Heart left ventricle (tissue), 16 donors: Measurements from ENCODE around the gene THNSL1. TPM values are rescaled to one million over a fixed set of nuclear protein-coding genes. Genes with fewer than 3 reads are reported as not detected.
A peak's percentile ranks its signal among the peaks of the same experiment; 100 is the strongest.
"Not testable (repeated sequence)": the region's sequence is repeated elsewhere in the genome, so short reads cannot be mapped to it uniquely, and the experiment has no call there.

Experiments
- ATAC-seq, 4 donors: fragments of 200-7000 bp; cut with Tn5 transposase; one replicate each; pipeline ENCODE4 v1.9.1; 2020 to 2022; ENCODE audit warnings: moderate library complexity in 4 of 4, mild to moderate bottlenecking in 3 of 4, moderate number of reproducible peaks in 1 of 4
- DNase-seq, 5 donors: peaks; one replicate each; pipeline ENCODE4 v3.0.0-alpha.2; 2020
- H3K27ac ChIP-seq, 12 donors: fragments of 200-600 bp; sonication (generic) in 4 of 12; one replicate each; pipeline versions ENCODE4 v1.5.0 to v1.8.0; 2016 to 2022; ENCODE audit warnings: mild to moderate bottlenecking in 2 of 12
- H3K27me3 ChIP-seq, 9 donors: fragments of 200-600 bp; sonication (generic) in 2 of 9; one replicate each; pipeline versions ENCODE4 v1.5.1 to v1.8.0; 2016 to 2022; ENCODE audit warnings: mild to moderate bottlenecking in 3 of 9
- H3K36me3 ChIP-seq, 9 donors: fragments of 200-600 bp; sonication (generic) in 2 of 9; one replicate each; pipeline versions ENCODE4 v1.5.0 to v1.8.0; 2018 to 2022; ENCODE audit warnings: mild to moderate bottlenecking in 2 of 9
- H3K4me1 ChIP-seq, 12 donors: fragments of 200-600 bp; sonication (generic) in 4 of 12; one replicate each; pipeline versions ENCODE4 v1.5.0 to v1.8.0; 2016 to 2022; ENCODE audit warnings: mild to moderate bottlenecking in 3 of 12
- H3K4me3 ChIP-seq, 12 donors: fragments of 200-600 bp; sonication (generic) in 4 of 12; one replicate each; pipeline versions ENCODE4 v1.5.0 to v1.8.0; 2017 to 2022; ENCODE audit warnings: mild to moderate bottlenecking in 9 of 12, moderate library complexity in 4 of 12
- H3K9me3 ChIP-seq, 12 donors: fragments of 200-600 bp; sonication (generic) in 4 of 12; one replicate each; pipeline versions ENCODE4 v1.5.0 to v1.8.0; 2016 to 2022; ENCODE audit warnings: mild to moderate bottlenecking in 1 of 12
- POLR2A ChIP-seq, 2 donors: fragments of 450-650 bp; IDR thresholded peaks; one replicate each; pipeline ENCODE4 v1.6.1; 2017; ENCODE audit warnings: antibody characterized with exemption in 2 of 2, mild to moderate bottlenecking in 2 of 2, moderate library complexity in 2 of 2
- WGBS, 4 donors: extraction: QIAGEN DNeasy Blood & Tissue Kit in 2 of 4; methylation state at CpG; one replicate each; pipeline versions ENCODE4 v1.1.5 to v1.1.7; 2013 to 2018; 5-methylcytosine and 5-hydroxymethylcytosine counted together
- intact Hi-C, 10 donors: fragments of 100-400 bp; cut with DNase I; formaldehyde crosslinking; loops; one replicate each; pipeline versions ENCODE4 v1.11.1 to v1.14.2; 2022
- polyA plus RNA-seq, 2 donors: library from polyadenylated mRNA; stranded (reverse); fragments of 200-250 nt; gene quantifications; one replicate each; pipeline ENCODE4 v1.2.3, GENCODE V29; 2013
- total RNA-seq, 9 donors: library from RNA; depleted of rRNA in 2 of 9; stranded (reverse); fragments of >200 nt in 2 of 9; fragmentation: NEBNext Ultra II Directional in 3 of 9; extraction: Animal tissue kit (Norgen Biotek cat#: 25700) in 3 of 9; gene quantifications; one replicate each; pipeline versions ENCODE4 v1.1.0 to v1.2.4, GENCODE V29; 2016 to 2023
- TF ChIP-seq, protein P1 (sequence below), 12 donors: fragments of 200-600 bp; sonication (generic) in 4 of 12; IDR thresholded peaks; one replicate each; pipeline versions ENCODE4 v1.5.0 to v1.8.0; 2018 to 2022; ENCODE audit warnings: antibody characterized with exemption in 12 of 12, mild to moderate bottlenecking in 5 of 12
- donor health status: ischemic (EF 13 %, LVEDD 7.1; RV severe dilation, severe dysfunction).
- donor health status: healthy with polysubstance abuse.
- donor health status: DM: no; HTN: yes; CAD: no.
- donor health status: DM: no; HTN: no; CAD: no.
- donor health status: ischemic (EF 25% LVEDD 6.9; RV normal size, moderate dysfunction).
- donor health status: ischemic (EF 25% LVEDD 5.7; RV mildly dilated, moderate dysfunction).
- donor health status: healthy.
- donor health status: DM: yes; HTN: yes; CAD: no.
- donor health status: ischemic (EF 35%, LVEDD 5.7; RV mildly dilated, moderate dysfunction).
- donor health status: nonischemic (EF 11% LVEDD 7.7; RV severe dilation, severe dysfunction).
- donor health status: DM: yes; HTN: yes; CAD: no.
- donor health status: PGD.
- donor health status: ischemic (EF 29% LVEDD 5.4; RV normal size, mild dysfunction).
- donor health status: nonischemic (EF 23%, LVEDD 6.1; RV moderate dilation, normal function).

The THNSL1 gene
- total and polyA plus RNA-seq, 11 donors: 1.9 to 6.9 (median 3.9) TPM

DNA sequence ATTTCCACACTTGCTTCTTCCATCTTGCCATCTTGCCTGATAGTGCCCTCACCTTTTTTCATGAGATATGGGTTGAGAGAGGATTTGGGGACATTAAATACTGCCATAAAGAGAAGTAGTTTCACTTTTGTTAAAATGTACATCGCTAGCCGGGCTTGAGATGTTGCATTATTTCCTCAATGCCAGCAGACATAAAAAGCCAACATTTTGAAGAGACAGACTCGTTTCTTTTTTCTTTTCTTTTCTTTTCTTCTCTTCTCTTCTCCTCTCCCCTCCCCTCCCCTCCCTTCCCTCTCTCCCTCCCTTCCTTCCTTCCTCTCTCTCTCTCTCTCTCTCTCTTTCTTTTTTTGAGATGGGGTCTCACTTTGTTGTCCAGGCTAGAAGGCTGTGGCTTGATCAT, 18.4 kb upstream of the THNSL1 start:
- Histone ChIP-seq H3K9me3 (peaks cover 0 to 27% (median 0%) of the 10 kb centered on the region in 12 donors), H3K4me1 (no peaks in the 10 kb centered on the region), H3K27me3 (no peaks in the 10 kb centered on the region), H3K27ac (no peak overlapping the region), H3K36me3 (no peaks in the 10 kb centered on the region), H3K4me3 (no peak overlapping the region)
- no peak for ATAC-seq
- 82 to 87% (median 84%) methylated on average over 3 of the region's 3 CpGs for WGBS, 4 donors
- DNase-seq: no peak
- TF ChIP-seq POLR2A (IDR thresholded peaks at IDR 0.05): no peak
- TF ChIP-seq, protein P1, sequence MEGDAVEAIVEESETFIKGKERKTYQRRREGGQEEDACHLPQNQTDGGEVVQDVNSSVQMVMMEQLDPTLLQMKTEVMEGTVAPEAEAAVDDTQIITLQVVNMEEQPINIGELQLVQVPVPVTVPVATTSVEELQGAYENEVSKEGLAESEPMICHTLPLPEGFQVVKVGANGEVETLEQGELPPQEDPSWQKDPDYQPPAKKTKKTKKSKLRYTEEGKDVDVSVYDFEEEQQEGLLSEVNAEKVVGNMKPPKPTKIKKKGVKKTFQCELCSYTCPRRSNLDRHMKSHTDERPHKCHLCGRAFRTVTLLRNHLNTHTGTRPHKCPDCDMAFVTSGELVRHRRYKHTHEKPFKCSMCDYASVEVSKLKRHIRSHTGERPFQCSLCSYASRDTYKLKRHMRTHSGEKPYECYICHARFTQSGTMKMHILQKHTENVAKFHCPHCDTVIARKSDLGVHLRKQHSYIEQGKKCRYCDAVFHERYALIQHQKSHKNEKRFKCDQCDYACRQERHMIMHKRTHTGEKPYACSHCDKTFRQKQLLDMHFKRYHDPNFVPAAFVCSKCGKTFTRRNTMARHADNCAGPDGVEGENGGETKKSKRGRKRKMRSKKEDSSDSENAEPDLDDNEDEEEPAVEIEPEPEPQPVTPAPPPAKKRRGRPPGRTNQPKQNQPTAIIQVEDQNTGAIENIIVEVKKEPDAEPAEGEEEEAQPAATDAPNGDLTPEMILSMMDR (IDR thresholded peaks at IDR 0.05): no peak
- intact Hi-C loops: loop anchor here in 3 of 10 donors (10.0 kb wide), 1 partner anchor 353 kb away; no protein-coding TSS in a partner anchor

DNA sequence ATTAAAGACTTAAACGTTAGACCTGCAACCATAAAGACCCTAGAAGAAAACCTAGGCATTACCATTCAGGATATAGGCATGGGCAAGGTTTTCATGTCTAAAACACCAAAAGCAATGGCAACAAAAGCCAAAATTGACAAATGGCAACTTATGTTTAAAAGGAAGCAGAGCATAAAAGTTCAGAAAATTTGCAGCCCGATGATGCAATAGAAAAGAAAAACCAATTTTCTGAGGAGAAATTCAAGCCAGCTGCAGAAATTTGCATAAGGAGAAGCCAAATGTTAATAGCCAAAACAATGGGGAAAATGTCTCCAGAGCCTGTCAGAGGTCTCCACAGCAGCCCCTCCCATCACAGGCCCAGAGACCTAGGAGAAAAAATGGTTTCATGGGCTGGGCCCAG, 4.8 kb upstream of the THNSL1 start:
- not testable (repeated sequence) for ATAC-seq, H3K27me3 ChIP-seq, H3K4me3 ChIP-seq, H3K9me3 ChIP-seq, H3K36me3 ChIP-seq, H3K27ac ChIP-seq, DNase-seq
- WGBS, 4 donors: 89 to 95% (median 90%) methylated on average over 2 of the region's 2 CpGs
- intact Hi-C loops: loop anchor here in 2 of 10 donors (10.0 kb wide), 2 partner anchors 287 to 377 kb away; partner anchors contain the start of gene ARHGAP21 (in 1 of the 2)
- peaks cover 0 to 11% (median 2%) of the 10 kb centered on the region in 12 donors for H3K4me1 ChIP-seq

DNA sequence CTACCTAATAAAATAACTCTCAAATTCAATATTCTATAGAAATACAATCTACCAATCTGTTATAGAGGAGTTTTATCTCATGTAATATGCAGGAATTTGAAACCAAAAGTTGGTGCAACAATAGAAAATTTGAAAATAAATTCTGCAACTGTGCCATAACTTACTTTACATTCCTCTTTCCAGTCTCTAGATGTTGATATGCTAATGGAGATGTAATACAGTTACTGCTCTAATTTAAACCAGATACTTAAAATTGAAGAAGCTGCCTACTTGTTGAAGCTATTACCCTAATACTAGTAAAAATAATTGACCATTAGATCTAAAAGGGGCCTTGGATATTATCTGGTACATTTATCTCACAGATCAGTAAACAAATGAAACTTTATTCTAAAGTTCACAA, 1.8 kb upstream of the THNSL1 start:
- TF ChIP-seq POLR2A (IDR thresholded peaks at IDR 0.05): no peak
- TF ChIP-seq, protein P1 (IDR thresholded peaks at IDR 0.05): no peak
- no peak overlapping the region for H3K27ac ChIP-seq
- intact Hi-C loops: loop anchor here in 2 of 10 donors (10.0 kb wide), 2 partner anchors 290 to 380 kb away; partner anchors contain the start of gene ARHGAP21 (in 1 of the 2)
- peaks cover 0 to 23% (median 9%) of the 10 kb centered on the region in 12 donors for H3K4me1 ChIP-seq
- DNase-seq: no peak
- ATAC-seq: no peak
- no peaks in the 10 kb centered on the region for H3K36me3 ChIP-seq
- no peaks in the 10 kb centered on the region for H3K27me3 ChIP-seq
- no peak overlapping the region for H3K4me3 ChIP-seq
- no peaks in the 10 kb centered on the region for H3K9me3 ChIP-seq

DNA sequence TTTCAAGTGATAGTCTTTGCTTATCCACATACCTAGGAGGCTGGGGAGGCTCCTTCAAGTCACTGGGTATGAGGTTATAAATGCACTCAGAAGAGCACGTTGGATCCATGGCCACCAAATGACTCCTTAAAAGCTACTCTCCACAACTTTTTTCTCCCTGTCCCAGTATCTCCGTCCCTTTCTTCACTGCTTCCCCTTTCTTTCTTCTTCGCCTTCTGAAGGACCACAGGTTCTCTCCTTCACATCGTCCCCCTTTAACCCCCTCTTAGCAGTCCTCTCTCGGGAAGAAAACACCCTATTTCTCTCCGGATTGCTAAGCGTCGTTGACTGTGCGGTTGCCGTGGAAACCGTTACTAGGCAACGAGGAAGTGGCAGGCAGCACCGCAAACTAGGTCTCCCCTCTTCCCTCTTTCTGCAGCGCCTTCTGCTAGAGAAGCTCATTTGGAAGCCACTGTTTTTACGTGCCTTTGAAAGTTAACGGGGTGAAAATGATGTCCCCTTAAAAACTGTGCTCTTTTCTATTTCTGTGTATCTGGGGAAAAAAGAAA, 510 bp upstream of the THNSL1 start, which contains the start of gene ENKUR:
Gene ENKUR (minus strand): TSS at position 331 of the 548 bp plus-strand sequence. CDS start 222 bp downstream, at position 109.
- ATAC-seq (peak; percentile 45 to 61 (median 60)), DNase-seq (peak; percentile 90 to 96 (median 90))
- no peaks in the 10 kb centered on the region for H3K27me3 ChIP-seq
- peak within 1 kb of the TSS; percentile 41 to 80 (median 68) for H3K4me3 ChIP-seq
- no peaks in the 10 kb centered on the region for H3K36me3 ChIP-seq
- no peaks in the 10 kb centered on the region for H3K9me3 ChIP-seq
- 1 to 2% (median 1%) methylated on average over 16 of the region's 16 CpGs for WGBS, 4 donors
- TF ChIP-seq, protein P1 (IDR thresholded peaks at IDR 0.05): no peak
- no peak for TF ChIP-seq POLR2A (IDR thresholded peaks at IDR 0.05)
- H3K4me1 ChIP-seq: peaks cover 0 to 23% (median 9%) of the 10 kb centered on the region in 12 donors
- peak within 1 kb of the TSS; percentile 72 to 98 (median 92) for H3K27ac ChIP-seq
- intact Hi-C loops: loop anchor here in 6 of 10 donors (1.0 to 10.0 kb wide), 9 partner anchors 65 to 381 kb away; partner anchors contain the start of gene ARHGAP21 (in 3 of the 6)
